HG02588 (cell line): ENCODE measurements around the gene CCDC194.

Experiments used
- ATAC-seq: cut with Tn5 transposase; IDR thresholded peaks from one replicate; pipeline ENCODE4 v1.9.1; 2021; ENCODE audit warnings: mild to moderate bottlenecking, moderate library complexity; ENCODE audit not compliant: unreplicated experiment

Gene CCDC194

GRCh38 chr19:17393914-17394313 is at the start of gene CCDC194:
Gene CCDC194 (minus strand): TSS chr19:17394196. CDS start chr19:17394158, 38 bp downstream.
- ATAC-seq = no peak

GRCh38 chr19:17441241-17442021 is 47.4 kb upstream of the CCDC194 start:
- no peak for ATAC-seq

GRCh38 chr19:17436874-17437267 is 42.9 kb upstream of the CCDC194 start:
- no peak for ATAC-seq

- ATAC-seq = no peak
Measured at GRCh38 chr19:17436094-17436873, 42.3 kb upstream of the CCDC194 start.

GRCh38 chr19:17435218-17435617 is 41.2 kb upstream of the CCDC194 start:
- ATAC-seq = no peak

- ATAC-seq = no peak
Measured at GRCh38 chr19:17431417-17431816, 37.4 kb upstream of the CCDC194 start.

GRCh38 chr19:17429641-17430113 is 35.7 kb upstream of the CCDC194 start:
- ATAC-seq = no peak

- no peak for ATAC-seq
Measured at GRCh38 chr19:17424743-17425365, 30.9 kb upstream of the CCDC194 start.

GRCh38 chr19:17423429-17424208 is 29.6 kb upstream of the CCDC194 start:
- ATAC-seq = no peak

- no peak for ATAC-seq
Measured at GRCh38 chr19:17421942-17422341, 27.9 kb upstream of the CCDC194 start.

- ATAC-seq = no peak
Measured at GRCh38 chr19:17420475-17420924, 26.5 kb upstream of the CCDC194 start.

- peak; percentile 80 for ATAC-seq
Measured at GRCh38 chr19:17419621-17420474, 25.9 kb upstream of the CCDC194 start, which contains the start of gene MVB12A. Gene MVB12A (plus strand): TSS chr19:17420047. CDS start chr19:17420136, 89 bp downstream.

- ATAC-seq = no peak
Measured at GRCh38 chr19:17419154-17419620, 25.2 kb upstream of the CCDC194 start.

GRCh38 chr19:17418710-17419109 is 24.7 kb upstream of the CCDC194 start:
- no peak for ATAC-seq

- no peak for ATAC-seq
Measured at GRCh38 chr19:17415121-17415520, 21.1 kb upstream of the CCDC194 start.

GRCh38 chr19:17414097-17414496 is 20.1 kb upstream of the CCDC194 start:
- no peak for ATAC-seq

- no peak for ATAC-seq
Measured at GRCh38 chr19:17411801-17412200, 17.8 kb upstream of the CCDC194 start.

- ATAC-seq = no peak
Measured at GRCh38 chr19:17409990-17410389, 16.0 kb upstream of the CCDC194 start.

GRCh38 chr19:17406887-17407196 is 12.8 kb upstream of the CCDC194 start:
- no peak for ATAC-seq
